GM18498 (cell line): ENCODE data around the gene MTUS2.
"Not testable (repeated sequence)": the region's sequence is repeated elsewhere in the genome, so short reads cannot be mapped to it uniquely, and the experiment has no call there.

Source experiments
- ATAC-seq: cut with Tn5 transposase; IDR thresholded peaks from one replicate; pipeline ENCODE4 v1.9.1; 2021; ENCODE audit warnings: mild to moderate bottlenecking, moderate library complexity; ENCODE audit not compliant: unreplicated experiment

Gene MTUS2

DNA sequence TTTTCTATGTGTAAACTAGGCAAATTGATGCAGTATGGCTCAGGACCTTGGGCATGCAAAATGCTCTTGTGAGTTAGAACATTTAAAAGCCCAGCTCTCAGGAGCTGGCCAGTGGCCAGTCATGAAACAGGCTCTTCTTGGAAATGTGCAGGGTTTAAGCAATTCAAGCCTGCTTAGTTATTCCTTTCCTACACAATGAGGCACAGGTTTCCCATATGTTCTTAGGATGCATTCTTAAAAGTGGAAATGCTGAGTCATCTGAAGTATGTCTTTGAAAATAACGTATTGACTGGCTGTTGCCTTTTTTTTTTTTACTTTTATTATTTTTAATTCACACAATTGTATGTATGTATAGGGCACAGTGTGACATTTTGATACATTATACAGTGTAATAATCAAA, 474.7 kb downstream of the MTUS2 start:
- no peak for ATAC-seq

DNA sequence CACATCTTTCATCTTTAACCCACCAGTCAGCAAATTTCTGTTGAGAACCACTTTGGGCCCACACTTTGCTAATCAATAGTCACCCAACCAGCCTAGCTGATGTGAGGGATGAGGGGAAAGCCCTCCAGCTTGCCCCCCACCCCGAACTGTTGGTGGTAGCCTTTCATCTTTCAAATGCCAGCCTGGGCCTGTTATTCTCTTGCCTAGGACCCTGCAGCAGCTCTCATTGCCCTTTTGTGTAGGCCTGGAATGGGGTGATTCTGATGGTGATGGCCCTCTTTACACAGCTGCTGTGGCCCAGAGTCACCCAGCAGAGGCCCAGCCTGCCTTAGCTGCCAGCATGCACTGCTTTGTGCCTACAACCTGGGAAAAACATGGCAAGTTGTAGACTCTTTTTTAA, 480.9 kb downstream of the MTUS2 start:
- no peak for ATAC-seq

DNA sequence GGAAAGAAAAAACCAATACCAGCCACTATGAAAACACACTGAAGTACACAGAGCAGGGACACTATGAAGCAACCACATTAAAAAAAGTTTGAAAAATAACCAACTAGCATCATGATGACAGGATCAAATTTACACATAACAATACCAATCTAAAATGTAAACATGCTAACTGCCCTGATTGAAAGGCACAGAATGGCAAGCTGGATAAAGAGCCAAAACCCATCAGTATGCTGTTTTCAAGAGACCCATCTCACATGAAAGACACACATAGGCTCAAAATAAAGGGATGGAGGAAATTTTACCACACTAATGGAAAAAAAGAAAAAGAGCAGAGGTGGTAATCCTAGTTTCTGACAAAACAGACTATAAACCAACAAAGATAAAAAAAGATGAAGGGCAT, 484.0 kb downstream of the MTUS2 start:
- no peak for ATAC-seq

DNA sequence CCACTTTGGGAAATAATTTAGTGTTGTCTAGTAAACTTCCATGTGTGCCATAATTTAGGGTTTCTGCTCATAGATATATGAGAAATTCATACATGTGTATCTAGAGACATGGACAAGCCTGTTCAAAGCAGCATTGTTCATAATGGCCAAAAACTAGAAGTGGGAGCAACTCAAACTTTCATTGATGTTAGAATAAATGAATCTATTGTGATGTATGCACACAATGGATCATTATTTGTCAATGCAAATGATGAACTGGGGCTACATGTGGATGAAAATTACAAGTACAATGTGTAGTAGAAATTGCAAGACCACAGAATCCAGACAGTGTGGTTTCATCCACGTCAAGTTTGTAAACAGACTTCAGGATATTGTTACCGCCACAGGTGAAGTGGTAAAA, 490.7 kb downstream of the MTUS2 start:
- no peak for ATAC-seq

DNA sequence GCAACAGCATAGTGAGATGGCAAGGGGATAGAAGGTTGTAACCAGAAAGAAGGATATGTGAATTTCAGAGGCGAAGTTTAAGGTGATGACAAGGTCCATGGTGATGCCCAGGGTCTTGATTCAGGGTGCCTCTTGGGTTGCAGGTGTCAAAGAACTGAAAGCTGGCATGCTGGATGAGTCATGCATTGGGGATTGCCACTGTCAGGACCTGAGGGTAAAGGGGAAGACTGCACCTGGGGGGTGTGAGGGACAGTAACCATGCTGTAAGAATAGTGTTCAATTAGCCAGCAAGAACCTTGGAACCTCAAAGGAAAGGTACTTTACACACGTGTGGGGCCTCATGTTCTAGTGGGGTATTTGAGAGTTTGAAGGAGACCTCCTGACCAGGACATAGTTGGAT, 495.7 kb downstream of the MTUS2 start:
- no peak for ATAC-seq

DNA sequence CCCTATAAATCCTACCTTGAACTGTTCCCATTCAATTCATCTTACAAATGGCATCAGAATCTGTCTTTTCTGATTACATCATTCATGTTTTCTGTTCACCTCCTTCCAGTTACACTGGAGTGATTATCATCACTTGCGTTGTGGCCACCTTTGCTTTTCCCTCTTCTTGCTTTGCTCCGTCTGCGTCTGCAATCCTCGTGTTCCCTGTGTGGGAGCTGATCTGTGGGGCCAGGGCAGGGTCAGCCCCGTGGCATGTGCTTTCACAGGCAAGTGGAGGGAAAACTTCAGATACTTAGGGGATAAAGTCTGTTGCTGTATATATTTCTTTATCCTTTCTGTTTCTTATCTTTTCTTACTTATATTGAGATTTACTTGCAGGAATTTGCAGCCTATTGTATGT, 497.7 kb downstream of the MTUS2 start:
- no peak for ATAC-seq

DNA sequence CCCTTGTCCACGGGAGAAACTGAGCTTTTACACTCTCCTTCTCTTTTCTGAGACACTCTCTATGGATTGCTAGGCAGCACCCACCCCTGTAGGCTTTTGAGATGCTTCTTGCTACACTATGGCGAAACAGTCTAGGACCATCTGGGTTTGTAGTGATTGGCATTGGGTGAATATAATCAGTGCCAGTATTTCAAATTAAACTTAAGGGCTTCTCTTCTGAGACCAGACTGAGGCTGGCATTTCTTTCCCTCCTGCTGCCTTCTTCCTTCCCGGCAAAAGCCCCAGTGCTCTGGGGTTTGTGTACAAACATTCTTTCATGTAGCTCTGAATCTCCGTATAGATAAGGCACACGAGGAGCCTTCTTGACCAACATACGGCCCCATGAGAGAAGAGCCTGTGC, 498.6 kb downstream of the MTUS2 start:
- ATAC-seq, result no peak

DNA sequence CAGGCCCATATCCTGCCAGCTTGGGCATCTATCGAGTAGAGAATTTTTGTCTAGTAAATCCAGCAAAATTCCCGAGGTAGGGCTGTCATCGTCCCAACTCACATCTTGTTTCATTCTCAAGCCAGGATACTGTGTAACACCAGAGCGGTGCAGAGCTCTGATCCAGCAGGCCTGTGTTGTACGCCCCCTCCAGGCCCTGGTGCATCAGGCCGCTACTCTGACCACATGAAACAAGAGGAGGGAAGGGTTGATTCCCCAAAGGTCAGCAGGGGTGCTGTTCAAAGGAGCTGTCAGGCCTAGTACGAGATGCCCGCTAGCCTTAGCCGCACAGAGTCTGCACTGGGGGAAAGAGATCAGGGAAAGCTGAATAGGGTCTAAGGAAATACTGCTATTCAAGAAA, 499.3 kb downstream of the MTUS2 start:
- no peak for ATAC-seq

DNA sequence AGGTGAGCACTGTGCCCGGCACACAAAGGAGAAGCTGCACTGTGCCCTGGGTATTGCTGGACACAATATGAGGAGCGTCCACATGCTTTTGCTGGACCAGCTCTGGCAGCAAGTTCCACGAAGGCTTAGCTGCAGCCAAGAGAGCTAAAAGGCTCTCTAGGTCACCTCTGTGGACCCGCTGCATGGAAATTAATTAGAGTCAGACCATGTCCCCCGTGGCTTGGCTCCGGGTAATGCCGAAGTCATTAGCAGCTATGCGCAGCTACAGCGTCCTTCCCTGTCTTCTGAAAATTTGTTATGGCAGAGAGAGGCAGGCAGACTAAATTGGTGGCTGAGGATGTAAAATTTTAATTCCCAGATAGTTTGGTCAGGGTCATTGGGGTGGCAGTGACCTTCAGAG, 503.8 kb downstream of the MTUS2 start:
- no peak for ATAC-seq

DNA sequence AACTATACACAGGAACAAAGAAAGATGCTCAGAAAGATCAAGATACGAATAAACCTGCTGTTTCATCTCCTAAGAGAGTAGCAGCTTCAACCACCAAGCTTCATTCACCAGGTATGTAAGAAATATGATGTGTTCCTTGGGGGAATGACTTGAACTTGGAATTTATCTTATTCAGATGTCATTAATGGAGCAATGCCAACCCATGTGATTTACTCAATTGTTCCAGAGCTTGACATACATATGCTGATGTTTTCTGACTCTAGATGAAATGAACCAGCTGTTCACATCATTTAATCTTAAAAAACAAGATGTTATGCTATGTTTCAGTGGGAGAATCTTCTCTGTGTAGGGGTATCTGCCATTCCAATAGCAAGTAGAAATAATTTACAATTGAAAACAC, 504.5 kb downstream of the MTUS2 start:
- no peak for ATAC-seq

DNA sequence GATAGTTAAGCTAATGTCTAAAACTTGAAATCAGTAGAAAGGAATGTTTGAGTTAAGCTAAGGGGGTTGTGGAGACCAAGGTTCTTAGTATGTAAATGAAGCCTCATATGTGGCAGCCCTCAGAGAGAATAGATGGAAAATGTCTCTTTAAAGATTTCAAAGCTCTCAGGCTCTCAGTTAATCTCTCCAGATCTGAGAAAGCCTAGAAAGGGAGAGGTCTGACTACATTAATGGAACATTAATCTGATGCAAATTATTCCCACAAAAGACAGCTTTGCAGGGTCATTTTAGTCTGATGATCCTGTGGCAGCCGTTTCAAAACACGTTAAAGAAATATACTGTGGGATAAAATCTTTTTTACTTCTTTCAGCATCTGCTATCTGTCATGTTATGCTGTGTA, 508.4 kb downstream of the MTUS2 start:
- no peak for ATAC-seq

DNA sequence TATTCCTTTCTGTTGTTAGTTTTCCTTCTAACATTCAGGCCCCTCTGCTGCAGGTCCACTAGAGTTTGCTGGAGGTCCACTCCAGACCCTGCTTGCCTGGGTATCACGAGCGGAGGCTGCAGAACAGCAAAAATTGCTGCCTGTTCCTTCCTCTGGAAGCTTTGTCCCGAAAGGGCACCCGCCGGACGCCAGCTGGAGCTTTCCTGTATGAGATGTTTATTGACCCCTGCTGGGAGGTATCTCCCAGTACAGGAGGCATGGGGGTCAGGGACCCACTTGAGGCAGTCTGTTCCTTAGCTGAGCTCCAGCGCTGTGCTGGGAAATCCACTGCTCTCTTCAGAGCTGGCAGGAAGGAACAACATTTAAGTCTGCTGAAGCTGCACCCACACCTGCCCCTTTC, 516.2 kb downstream of the MTUS2 start:
- ATAC-seq, result no peak

DNA sequence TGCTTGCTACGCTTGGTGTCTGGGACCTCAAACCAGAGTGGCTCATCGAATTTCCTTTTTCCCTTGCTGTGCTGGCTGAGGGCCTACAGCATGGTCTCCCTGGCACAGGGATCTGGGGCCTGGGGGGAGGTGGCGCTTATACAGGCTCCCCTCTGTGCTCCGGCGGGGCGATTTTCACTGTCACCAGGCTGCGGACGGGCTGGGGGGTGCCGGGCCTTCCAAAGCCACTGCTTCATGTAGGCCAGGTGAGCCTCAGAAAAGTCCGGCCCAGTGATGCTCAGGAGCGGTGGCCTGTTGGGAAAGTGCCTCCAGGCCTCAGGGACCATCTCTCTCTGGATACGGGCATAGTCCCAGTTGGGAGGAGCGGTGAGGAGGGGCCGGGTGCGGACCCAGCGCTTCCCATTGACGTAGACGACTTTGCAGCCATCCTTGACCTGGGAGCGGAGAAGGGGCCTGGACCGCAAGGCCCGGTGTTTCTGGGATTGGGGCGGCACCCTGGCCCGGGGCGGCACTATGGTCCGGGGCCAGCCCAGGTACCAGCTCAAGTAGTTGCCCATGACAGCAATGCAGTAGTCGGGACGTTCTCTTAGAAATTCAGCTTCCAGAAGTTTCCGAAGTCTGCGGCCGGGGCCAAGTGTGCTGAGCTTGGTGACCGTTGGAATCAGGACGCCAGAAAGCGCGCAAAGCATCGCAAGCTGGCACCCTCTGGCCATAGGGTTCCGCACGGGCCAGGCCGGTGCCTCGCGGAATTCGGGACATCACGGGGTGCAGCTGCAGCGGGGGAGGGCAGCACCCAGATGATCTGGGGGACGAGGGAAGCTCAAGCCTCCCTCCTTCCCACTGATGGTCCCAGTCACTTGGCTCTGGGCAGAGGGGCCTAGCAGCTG, 519.5 kb downstream of the MTUS2 start:
- no peak for ATAC-seq

DNA sequence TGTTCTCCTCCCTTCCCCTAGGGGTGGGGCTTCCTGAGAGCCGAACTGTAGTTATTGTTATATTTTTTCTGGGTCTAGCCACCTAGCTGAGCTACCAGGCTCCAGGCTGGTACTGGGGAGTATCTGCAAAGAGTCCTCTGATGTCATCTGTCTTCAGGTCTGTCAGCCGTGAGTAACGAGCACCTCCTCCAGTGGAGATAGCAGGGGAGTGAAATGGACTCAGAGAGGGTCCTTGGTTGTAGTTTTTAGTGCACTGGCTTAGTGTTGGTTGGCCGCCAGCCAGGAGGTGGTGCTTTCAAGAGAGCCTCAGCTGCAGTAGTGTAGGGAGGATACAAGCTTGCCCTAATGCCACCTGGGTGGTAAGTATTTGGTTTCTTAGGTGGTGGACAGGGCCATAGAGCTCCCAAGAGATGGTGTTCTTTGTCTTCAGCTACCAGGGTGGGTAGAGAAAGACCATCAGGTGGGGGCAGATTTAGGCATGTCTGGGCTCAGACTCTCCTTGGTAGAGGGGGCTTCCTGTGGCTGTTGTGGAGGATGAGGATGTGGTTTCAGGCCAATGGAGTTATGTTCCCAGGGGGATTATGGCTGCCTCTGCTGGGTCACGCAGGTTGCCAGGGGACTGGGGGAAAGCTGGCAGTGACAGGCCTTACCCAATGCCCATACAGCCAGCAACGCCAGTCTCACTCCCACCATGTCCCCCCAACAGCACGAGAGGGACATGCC, 525.9 kb downstream of the MTUS2 start:
- ATAC-seq, result not testable (repeated sequence)

DNA sequence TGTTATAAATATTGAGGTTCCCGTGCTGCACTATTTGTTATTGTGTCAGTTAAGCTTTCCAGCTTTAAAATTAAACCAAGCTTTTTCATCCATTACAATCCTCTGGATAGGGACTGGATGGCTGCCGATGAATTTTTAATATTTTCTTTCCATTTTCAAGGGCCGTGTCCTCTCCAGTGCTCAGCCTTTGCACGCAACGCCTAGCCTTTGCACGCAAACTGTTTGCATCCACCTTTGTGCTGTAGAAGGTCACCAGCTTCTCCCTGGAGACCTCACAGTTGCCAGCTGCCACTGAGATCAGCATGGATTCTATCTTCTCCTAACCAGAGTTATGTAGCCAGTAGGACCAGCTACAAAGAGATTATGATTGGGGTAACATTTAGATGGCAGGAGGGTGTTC, 534.9 kb downstream of the MTUS2 start:
- no peak for ATAC-seq

DNA sequence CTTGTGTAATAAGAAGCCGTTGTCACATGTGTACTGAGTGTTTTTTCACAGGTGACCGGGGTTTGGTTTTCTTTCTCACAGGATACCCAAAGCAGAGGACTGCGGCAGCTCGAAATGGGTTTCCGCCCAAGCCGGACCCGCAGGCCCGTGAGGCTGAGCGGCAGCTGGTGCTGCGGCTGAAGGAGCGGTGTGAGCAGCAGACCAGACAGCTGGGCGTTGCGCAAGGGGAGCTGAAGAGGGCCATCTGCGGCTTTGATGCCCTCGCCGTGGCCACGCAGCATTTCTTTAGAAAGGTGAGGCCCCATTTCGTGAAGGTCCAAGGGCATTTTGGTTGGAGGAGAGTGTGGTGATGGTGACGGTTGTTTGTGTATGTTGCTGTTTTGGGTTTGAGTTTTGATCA, 539.0 kb downstream of the MTUS2 start:
- ATAC-seq, result no peak

DNA sequence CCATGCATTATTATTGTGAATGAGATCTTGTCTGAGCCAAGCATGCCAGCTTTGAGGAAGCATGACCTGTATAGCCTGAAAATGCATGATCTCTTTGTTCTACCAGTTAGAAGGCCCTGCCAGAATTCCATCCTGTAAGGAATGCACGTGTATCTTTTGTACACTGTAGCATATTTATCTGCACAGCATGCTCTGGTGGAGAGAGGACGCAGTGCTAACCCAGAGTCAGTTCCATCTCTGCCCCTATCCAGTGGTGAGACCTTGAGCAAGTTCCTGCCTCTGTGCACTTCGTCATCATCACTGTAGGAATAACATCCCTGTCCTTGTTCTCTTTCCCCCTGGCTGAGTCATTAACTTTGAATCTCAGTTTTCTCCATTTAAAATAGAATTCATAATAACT, 541.6 kb downstream of the MTUS2 start:
- no peak for ATAC-seq

DNA sequence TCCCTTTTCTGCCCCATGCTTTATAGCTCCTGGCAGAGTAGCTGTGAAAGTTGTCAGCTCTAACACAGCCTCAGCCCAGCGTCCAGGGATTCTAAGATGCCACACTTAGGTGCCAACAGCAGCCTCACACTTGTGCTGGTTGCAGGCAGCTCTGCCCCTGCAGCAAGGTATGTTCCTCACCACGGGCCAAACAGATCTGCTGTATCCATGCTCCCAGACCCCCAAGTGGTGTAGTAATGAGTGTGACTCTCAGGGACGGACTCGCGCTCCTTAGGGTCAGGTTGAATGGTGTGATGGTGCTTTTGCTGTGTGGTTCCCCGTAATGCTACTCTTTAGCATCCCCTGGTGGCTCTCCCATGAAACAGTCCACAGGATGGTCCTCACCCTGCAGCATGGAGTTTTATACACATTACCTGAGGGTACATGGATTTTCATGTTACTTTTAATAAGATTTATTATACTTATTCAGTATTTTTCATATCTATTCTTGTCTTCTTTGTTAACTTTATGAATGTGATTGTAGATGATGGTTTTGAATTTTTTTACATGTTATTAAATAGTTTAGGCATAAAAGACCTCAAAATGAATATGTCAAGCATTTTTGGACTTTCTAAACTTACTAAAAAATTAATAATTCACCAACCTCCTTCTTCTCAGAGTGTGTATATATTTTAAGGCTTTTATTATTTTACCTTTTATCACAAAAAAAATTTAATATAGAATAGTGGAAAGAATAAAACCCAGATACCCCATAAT, 542.9 kb downstream of the MTUS2 start:
- ATAC-seq, result peak; percentile 97

DNA sequence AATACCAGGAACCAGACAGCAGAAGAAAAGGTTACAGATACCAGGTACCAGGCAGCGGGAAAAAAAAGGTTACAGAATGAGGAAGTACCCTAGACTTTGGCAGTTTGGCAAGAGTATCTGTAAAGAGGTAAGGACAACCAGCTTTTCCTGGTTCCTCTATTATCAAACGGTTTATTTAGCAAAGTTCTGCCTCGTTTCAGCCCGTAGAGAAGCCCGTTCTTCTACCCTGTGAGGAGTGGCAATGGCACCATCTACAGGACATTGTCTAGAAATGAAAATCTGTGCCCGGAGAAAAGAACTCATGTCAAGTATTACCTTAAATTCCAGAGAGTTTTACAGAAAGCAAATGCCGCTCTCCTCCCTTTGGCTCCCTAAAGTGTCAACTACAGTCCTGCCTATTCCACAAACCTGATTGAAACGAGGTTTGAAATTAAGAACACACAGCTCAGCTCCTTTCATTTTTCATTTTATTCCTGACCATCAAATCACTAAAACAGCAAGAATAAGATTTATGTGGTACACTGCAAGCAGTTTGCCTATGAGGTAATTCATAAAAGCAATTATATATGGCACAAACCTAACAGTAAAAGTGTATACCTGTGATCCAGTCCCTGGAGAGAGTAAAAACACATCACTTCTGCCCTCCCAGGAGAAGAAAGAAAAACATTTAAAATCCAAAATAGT, 549.1 kb downstream of the MTUS2 start:
- peak; percentile 45 for ATAC-seq

DNA sequence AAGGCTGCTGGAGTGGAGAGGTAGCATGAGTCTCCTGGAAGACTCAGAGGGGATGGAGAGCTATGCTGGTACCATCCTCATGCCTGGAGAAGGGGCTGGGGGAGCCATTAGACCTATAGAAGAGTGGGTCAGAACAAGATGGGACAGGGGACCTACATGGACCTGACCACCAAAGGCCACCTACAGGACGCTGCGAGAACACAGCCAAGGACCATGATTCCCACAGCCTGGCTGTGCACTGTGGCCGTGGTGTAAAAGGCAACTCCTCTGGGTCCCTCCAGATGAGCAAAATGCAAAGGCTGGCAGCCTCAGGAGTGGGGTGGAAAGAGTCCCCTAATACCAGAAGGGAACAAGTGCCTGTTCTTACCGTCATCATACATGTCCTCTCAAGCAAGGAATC, 559.1 kb downstream of the MTUS2 start:
- ATAC-seq, result no peak

DNA sequence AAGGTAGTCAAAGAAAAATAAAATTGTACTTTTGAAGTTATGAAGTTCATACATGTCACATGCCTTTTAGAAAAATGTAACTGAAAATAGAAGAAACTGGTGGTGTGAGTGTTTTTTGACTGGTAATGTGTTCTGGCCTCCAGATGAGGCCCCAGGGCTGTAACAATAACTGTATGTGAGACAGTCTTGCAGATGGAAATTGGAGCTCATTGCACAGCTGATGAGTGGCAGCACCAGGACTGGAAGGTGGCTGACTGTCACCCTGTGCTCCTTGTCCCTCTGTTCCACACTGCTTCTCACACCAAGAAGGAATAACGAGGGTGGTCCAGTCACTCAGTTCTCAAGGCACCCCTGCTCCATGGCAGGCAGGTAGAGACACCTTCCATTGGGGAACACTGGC, 559.7 kb downstream of the MTUS2 start:
- no peak for ATAC-seq
